Keratinocyte (primary cell): ENCODE data around the gene STXBP1.
"Not testable (repeated sequence)": the region's sequence is repeated elsewhere in the genome, so short reads cannot be mapped to it uniquely, and the experiment has no call there.

Experiments
- CTCF ChIP-seq, 3 experiments: IDR thresholded peaks in 1 of 3; conservative IDR thresholded peaks in 1 of 3; optimal IDR thresholded peaks in 1 of 3; 2 replicates in 2 of 3; 3 replicates in 1 of 3; pipeline versions ENCODE3 to v1.5.1; 2011; ENCODE audit warnings: low read length in 3 of 3, mild to moderate bottlenecking in 3 of 3, moderate library complexity in 2 of 3, control low read depth in 1 of 3, inconsistent platforms in 1 of 3; ENCODE audit not compliant: insufficient read depth in 2 of 3; ENCODE audit errors: extremely low read depth in 1 of 3
- EZH2 ChIP-seq: IDR thresholded peaks from one replicate; pipeline ENCODE4 v1.6.1; 2012; ENCODE audit warnings: inconsistent platforms, mild to moderate bottlenecking, low read length, moderate library complexity

- not testable (repeated sequence) for TF ChIP-seq CTCF (optimal IDR thresholded peaks at IDR 0.05 in 1 of 3, IDR thresholded peaks at IDR 0.05 in 1 of 3, conservative IDR thresholded peaks at IDR 0.05 in 1 of 3; ENCODE audit: extremely low read depth in 1 of 3, insufficient read depth in 2 of 3, low read length in 3 of 3); EZH2
These were observed 34.9 kb upstream of the STXBP1 start for GRCh38 chr9:127577194-127577593.
